ENCODE measurements around the gene ATP2B2.

DNA sequence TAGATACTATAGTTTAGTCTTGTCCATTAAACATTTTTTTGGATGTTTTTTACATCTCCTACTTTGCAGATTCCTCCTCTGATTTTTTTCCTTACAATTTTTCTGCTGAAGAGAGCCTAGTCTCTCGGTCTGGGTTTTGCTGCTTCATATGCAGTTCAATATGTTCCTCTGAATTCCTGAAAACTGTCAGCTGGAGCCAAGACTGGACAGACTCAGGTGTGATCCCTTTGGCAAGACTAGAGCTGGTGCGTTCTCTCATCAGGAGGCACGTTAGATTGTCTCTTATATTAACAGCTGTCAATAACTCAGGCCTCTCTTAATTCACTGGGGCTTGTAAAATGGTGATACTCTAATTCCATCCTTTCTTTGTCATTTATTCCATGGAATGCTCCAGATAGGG is 199.2 kb downstream of the ATP2B2 start:
- TF ChIP-seq SUZ12 (IDR thresholded peaks at IDR 0.05; ENCODE audit: extremely low read depth, insufficient read depth, insufficient read length) (no peak), ZNF274 (IDR thresholded peaks at IDR 0.05; ENCODE audit: low read depth, low read length) (no peak), YY1 (IDR thresholded peaks at IDR 0.05; ENCODE audit: insufficient read depth, insufficient read length) (no peak)
